GF-D8 (cell line): ENCODE measurements around the gene ASAH2.
"Not testable (repeated sequence)": the region's sequence is repeated elsewhere in the genome, so short reads cannot be mapped to it uniquely, and the experiment has no call there.

ENCODE experiments used
- DNase-seq: peaks from one replicate; lab custom pipeline; 2025; lab: John Stamatoyannopoulos, UW

Gene ASAH2

DNA sequence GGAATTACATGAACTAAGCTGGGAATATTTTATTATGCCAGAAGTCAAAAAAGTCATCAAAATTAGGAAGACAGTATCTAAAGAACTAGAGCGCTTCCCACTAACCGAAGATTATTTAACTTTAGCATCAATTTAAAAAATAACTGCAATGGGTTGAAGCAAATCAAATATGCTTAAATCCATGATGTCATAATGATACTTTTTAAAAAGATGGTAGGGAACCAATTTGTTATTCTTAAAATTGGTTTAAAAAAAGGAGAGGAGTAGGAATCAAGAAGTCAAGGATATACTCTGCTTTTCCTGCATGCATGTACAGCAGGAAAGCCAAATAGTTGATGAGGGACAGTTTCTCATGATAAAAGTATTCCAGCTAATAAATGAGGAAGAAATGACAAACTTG is 3.2 kb upstream of the ASAH2 start:
- DNase-seq: no peak

DNA sequence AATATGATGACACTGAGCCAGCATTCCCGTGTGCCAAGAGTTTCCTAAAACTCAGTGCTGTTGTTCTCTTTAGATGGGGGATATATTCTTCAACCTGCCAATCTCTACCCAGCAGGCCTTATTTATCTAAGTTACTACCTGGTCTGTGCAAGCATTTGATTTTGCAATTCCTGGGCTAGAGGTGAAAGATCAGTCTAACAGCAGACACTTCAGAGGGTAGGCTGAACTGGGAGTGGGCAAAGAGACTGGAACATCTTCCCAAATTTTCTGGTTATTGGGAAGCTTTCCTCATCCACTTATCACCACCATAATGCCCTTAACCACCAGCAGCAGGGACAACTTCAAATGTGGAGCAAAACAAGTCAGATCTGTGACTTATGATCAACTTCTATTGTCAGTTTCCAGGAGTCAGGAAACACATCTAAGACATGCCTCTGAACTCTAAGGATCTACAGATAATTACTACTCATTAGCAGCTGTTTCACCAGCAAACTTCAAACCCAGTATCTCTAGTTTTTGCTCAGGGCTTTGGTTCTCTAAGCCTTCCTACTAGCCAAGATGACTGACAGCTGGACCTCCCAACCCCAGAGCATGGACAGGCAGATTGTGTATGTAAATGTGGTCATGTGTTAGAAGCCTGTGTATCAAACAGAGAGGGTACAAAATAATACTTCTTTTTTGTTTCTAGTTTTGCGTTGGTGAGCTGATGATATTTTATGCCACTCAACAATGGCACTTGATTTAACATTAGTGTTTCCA is 1.0 kb downstream of the ASAH2 start:
- DNase-seq: no peak

DNA sequence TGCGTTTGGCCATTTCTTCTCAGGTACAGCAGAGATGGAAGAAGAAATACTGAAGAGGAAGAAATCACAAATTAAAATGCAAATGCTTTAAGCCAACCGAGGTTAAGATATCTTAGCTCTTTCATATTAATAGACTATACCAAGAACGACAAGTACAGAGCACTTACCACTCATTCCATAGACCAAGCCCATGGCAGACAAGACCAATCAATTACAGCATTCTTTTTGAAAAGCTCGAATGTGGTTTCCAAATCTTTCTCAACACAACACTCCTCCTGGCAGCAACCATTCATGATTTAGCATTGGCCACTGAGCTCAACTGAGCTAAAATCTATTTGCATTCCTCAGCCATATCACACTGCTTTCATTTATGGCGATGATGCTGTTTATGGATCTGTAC is 2.7 kb downstream of the ASAH2 start:
- no peak for DNase-seq

DNA sequence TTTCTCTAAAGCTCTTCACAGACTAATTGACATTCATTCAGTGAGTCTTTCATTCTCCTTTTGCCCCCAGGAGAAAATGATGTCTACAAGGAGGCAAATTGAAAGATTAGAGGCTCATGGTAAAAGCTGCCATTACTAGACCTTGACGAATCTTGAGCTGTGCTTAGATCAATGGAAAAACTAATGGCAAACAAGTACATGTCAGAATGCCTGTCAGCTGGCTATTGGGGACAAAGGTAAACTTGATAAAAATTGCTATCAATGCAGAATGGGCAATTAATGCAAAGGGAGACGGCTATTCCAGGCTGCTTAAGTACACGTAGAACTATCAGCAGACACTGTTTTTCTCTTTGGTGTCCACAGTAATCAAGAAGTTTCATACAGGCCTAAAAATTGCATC is 3.3 kb downstream of the ASAH2 start:
- DNase-seq: no peak

DNA sequence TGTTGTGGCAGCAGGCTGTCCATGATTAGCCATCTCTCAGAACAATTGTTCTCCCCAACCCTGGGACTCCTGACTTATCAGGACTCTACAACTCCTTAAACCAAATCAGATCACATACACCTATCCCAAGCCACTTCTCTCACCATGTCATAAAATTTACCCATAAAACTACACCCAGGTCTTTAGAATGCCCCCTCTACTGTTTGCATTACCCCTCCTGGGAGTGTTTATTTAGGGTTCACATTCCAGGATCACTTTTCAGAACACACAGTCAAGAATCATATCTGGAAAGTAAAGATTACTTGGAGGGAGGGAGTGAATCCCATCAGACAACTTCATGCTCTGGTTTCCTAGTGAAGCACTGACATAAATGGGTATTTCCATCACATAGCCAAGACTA is 7.1 kb downstream of the ASAH2 start:
- no peak for DNase-seq

DNA sequence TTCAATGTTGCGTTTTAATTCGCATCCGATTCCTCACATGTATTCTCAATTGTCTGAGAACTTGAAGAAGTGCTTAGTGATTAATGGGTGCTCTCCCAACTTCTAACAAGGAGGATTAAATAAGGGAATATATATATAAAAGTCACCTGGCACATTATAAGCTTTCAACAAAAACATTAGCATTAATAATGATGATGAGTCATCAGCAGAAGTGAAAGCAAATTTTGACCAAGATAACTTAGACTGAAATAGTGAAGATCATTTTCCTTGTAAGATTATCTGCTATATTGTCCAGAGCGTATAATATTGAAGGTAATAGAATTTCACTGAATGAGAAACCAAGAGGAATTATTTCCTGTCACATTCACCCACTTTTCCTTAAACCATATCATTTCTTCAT is 8.5 kb downstream of the ASAH2 start:
- DNase-seq: no peak

DNA sequence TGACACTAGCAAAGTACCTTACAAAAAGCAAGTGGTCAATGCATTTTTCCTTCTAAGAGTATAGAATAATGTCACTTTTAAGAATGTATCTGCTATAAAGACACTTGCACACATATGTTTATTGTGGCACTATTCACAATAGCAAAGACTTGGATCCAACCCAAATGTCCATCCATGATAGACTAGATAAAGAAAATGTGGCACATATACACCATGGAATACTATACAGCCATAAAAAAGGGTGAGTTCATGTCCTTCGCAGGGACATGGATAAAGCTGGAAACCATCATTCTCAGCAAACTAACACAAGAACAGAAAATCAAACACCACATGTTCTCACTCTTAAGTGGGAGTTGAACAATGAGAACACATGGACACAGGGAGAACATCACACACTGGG is 9.8 kb downstream of the ASAH2 start:
- not testable (repeated sequence) for DNase-seq

DNA sequence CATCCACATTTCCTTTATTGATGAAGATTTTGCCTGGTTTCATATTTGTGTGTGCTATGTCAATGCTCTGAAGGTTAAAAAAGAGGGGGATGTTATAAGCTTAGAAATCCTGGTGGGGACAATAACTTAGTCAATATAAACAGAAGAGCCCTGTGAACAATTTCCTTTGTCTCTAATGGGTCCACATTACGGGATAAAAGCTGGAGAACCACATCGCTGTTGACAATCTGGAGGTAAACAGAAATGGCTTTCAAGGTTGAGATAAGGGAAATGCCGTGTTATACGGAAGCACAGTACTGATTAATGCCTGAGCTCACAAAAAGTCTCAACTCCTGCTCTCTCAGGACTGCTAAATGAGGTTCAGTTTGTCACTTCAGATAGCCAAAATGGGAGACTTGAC is 16.8 kb downstream of the ASAH2 start:
- DNase-seq: no peak

DNA sequence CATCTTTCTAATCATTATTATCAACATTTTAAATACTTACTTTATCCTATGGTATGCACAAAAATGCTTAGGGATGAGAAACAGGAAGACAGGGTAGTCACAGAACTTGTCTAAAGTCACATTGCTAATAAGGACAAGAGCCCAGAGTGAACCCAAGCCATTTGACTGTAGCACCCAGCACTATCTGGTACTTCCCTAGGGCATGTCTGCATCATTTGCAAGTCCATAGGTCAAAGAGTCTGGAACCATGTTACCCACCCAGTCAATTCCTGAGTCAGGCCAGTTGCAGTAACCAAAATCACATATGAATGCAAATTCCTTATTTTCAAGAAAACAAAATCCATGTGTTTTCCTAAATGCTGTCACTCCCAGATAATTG is 19.1 kb downstream of the ASAH2 start:
- DNase-seq: no peak

DNA sequence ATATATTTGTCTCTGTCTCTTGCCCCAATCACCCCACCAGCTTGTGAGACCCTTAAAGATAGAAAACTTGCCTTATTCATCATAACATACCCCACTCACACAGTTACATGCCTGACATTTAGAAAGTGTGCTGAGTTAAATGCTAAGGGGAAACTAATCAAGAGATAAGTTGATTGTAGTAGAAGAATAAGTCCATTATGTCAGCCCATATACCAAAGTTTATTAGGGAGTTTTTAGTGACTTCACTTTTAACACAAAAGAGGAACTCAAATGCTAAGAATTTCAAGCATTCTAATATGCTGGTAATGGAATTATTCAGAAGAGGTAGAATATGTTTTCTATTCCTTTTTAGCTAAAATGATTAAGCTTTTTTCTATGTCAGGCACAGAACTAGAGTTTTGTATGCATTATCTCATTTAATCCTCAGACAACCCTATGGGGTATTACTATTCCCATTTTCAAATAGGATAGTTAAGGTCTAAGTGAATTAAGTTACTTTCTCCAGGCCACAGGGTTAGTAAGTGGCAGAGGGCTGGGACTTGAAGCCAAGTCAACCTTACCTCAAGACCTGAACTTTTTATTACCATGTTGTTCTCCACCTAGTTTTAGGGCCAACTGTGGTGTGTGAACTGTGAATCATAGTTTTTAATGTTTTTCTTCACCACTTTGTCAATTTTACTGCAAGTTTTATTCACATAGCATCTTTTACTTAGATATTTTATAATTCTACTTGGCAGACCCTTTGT is 19.6 kb downstream of the ASAH2 start:
- no peak for DNase-seq

DNA sequence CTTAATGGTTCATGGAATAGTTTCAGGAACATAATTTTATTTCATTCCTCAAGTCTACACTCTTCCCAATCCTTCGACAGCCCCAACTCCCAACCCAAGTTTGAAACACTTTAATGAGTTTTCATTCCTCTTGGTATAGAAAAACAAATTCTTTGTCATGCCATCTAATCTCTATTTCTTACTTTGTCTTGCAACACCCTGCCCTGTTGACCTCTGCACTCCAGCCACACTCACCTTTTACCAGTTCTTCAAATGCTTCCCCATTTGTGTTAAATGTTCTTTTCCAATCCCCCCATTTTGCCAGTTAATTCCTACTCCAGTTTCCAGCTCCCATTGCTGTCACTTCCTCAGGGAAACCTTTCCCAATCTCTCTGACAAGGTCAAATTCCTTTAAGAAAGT is 21.9 kb downstream of the ASAH2 start:
- DNase-seq: no peak

DNA sequence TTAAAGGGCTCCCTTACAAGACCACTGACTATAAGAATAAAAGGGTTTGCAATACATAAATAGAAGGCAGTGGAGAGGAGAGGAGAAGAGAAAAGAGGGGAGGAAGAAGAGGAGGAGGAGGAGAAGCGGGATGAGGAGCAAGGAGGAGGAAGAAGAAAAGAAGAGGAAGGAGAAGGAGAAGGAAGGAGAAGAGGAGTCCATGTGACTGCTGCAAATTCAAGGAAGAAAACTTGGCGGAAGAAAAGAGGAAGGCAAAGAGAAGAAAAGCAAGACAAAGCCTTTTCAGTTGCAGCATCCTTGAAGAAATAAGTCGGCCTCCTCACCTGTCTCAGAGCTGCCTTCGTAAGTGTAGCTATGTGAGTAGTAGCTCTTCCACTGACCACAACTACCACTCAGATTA is 22.6 kb downstream of the ASAH2 start:
- no peak for DNase-seq

DNA sequence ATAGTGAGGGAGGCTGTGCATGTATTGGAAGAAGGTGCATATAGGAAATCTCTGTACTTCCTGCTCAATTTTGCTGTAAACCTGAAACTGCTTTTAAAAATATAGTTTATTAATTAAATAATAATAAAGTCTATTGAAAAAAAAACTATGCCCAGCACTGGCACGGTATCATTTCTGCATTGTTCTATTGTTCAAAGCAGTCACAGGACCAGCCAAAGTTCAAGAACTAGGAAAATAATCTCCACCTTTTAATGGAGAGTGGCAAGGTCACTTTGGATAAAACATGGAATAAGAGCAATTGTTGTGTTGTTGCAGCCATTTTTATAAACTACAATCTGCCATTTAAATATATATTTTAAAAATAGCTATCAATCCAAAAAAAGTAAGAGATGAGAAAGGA is 24.7 kb downstream of the ASAH2 start:
- no peak for DNase-seq

DNA sequence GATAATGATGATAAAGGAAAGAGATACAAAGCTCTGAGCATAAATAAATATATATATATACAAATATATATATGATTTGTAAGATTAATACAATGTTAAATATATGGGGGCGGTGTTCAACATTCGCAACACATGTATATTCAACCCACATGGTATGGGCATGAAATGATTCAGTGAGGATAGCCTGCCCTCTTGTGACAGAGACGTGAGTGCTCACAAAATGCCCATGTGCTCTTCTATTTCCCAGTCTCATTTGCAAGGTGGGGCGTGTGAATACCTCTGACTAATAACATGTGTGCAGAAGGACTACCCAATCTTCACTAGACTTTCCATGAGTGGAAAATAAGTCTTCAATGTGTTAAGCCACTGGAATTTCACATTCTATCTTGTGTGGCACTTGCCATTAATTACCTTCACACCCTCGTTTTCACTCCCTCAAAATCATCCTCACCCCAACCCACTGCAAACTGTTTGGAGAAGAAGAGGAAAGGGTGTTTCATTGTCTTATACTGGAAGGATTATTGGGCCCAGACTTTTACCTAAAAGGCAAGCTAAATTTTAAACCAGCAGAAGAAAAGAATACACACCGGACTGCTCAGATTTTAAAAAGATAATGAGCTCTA is 26.9 kb downstream of the ASAH2 start:
- DNase-seq: no peak

DNA sequence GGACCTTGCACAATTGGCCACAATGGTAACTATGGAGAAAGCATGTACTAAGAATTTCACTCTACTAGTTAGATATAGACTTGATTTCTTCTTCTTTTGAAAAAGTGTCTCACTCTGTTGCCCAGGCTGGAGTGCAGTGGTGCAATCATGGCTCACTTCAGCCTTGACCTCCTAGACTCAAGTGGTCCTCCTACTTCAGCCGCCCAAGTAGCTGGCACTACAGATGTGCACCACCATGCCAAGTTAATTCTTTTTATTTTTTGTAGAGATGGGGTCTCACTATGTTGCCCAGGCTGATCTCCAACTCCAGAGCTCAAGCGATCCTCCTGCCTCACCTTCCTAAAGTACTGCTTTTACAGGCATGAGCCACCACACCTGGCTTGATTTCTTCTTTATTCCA is 29.1 kb downstream of the ASAH2 start:
- DNase-seq: no peak

DNA sequence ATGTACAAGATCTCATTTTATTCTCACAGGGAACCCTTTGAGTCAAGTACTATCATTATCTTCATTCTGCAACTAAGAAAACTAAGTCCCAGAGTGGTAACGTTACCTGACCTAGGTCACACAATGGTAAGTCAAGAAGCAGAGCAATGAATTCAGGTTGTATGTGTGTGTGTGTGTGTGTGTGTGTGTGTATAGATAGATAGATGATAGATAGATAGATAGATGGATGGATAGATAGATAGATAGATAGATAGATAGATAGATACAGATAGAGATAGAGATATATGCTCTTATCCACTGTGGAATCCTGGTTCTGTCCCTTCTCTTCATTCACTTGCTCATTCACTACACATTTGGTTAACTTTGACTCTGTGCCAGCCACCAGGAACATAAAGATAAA is 29.8 kb downstream of the ASAH2 start:
- DNase-seq: no peak

DNA sequence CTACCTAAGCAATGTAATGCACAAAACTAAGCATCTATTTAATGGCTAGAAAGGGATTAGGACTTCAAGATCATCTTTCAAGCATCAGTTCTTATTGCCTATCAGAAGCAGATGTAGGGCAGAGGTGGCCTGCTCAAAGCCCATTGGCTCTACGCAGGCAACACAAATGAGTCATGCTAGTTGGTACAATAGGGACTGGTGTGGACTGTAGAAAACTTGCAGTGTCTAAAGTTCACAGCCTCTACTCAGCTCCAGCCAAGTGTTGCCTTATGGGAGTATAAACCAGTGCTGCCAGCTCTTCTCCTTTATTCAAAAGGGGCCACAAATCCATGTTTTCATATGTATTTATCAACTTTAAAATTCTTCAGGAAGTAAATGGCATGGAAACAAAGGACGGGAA is 31.7 kb downstream of the ASAH2 start:
- no peak for DNase-seq

DNA sequence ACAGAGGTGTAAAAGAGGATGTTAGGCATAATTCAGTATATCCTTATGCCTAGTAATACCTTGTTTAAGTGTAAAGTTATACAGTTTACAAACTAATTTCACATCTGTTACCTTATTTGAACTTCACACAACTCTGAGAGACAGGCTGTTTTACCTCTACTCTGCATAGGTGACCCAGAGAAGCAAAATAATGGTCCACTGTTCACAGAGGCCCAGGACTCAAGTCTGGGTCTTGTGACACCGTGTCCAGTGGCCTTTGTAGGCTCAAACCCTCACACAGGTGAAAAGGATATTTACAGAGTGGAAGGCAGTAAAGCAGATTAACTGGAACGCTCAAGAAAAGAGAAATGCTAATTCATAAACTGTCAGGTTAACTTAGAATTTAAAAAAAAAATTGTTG is 32.1 kb downstream of the ASAH2 start:
- no peak for DNase-seq

DNA sequence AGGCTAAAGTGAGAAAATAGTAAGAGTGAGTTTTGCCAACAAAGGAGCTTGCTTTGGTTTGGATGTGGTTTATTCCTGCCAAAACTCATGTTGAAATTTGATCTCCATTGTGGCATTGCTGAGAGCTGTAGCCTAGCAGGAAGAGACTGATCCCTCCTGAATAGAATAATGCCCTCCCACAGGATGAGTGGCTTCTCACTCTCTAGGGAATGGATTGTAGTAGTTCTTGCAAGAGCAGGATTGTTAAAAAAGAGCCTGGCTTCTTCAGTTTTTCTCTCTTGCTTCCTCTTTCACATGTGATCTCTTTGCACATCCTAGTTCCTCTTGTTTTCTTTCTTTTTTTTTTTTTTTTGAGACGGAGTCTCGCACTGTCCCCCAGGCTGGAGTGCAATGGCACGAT is 34.4 kb downstream of the ASAH2 start:
- DNase-seq: no peak

DNA sequence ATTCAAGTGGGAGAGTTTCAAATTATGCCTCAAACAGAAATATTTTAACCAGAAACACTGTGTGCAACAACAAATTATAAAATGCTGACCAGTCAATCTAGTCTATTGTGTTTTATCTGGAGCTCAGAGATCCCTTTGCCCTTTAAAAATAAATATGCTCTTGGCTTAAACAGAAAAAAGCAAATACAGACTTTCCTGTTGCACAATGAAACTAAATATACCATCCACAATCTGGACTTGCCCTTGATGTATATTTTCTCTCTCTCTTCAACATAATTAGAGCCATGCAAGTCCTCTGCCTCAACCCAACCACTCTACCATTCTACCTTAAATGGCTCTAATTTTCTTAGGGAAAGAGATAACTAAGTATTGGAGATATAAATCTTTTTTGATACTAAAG is 34.9 kb downstream of the ASAH2 start:
- DNase-seq: no peak

DNA sequence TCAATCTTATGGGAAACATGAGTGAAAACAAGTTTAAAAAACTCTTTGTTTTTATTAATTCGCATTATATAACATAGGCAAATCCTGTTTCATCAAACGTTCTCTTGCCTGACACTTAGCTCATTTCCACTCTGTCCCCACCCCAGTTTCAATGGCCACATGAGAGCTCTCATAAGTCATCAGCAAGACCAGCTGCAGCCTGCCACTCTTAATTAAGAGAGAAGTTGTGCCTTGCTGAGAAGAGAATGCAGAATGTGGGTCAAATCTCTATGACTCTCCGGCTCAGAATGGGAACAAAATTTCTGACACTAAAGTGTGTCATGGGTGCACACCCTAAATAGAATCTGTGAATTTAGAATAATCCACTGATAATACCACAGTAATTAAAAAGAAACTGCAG is 39.6 kb downstream of the ASAH2 start:
- DNase-seq: no peak

DNA sequence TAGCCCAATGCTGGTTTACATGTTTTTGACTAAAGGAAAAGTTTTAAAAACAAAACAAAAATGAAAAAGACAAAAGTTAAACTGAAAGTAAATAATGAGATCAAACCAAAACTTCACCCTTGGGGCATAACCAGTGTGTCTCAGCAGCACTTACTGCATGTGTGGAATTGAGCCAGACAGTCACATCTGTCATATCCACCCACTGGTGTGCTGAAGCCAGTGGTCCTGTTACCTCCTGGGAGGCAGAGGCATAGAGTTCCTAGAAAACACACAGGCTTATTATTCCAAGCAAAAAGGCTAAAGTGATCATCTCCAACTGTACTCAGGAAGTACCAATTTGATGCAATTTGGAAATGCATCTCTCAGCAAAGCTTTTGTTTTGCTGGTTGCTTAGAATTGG is 40.4 kb downstream of the ASAH2 start:
- no peak for DNase-seq
